A549 (cell line): ENCODE data around the gene CARMIL3. TPM values are rescaled to one million over a fixed set of nuclear protein-coding genes. Genes with fewer than 3 reads are reported as not detected.
A peak's percentile ranks its signal among the peaks of the same experiment; 100 is the strongest.

Experiments
- ATAC-seq, 2 experiments: fragments of 200-7000 bp in 1 of 2; fragments of >200 bp in 1 of 2; cut with Nextera tagmentation in 1 of 2; cut with Tn5 transposase in 1 of 2; 3 replicates each; pipeline versions ENCODE4 v1.8.0 to v1.9.1; 2018 to 2020; ENCODE audit warnings: mild to moderate bottlenecking in 1 of 2, moderate library complexity in 1 of 2
- CTCF ChIA-PET: fragments of 300-600 bp; sonication (Branson Sonifier 250); formaldehyde crosslinking; extraction: SDS; loops from one replicate; lab custom pipeline; 2021; ENCODE audit warnings: antibody characterized with exemption, inconsistent platforms; lab: Yijun Ruan, JAX
- POLR2A ChIA-PET: fragments of 350-600 bp; formaldehyde crosslinking; extraction: SDS; loops from one replicate; lab custom pipeline; 2021; ENCODE audit warnings: antibody characterized with exemption, inconsistent platforms; lab: Yijun Ruan, JAX
- DNase-seq, 2 experiments: peaks; one replicate each; pipeline versions ENCODE4 v3.0.0 to v3.0.0-alpha.2; 2011 to 2016; ENCODE audit warnings: low read depth in 1 of 2, low spot score in 1 of 2
- FAIRE-seq: peaks from 2 replicates; lab custom pipeline; 2011; peaks lifted over from hg19 to GRCh38; lab: Jason Lieb, UNC
- H3K27ac ChIP-seq, 2 experiments: fragments of >200 bp; sonication (Bioruptor Twin); formaldehyde crosslinking; 3 replicates each; pipeline ENCODE4 v1.5.1; 2016 to 2017
- H3K4me1 ChIP-seq: fragments of >200 bp; sonication (Bioruptor Twin); formaldehyde crosslinking; 3 replicates; pipeline ENCODE4 v1.6.1; 2016
- H3K4me2 ChIP-seq: fragments of >200 bp; sonication (Bioruptor Twin); formaldehyde crosslinking; 3 replicates; pipeline ENCODE4 v1.6.1; 2016
- H3K4me3 ChIP-seq: fragments of >200 bp; sonication (Bioruptor Twin); formaldehyde crosslinking; 3 replicates; pipeline ENCODE4 v1.5.1; 2016
- H3K9me3 ChIP-seq: fragments of >200 bp; sonication (Bioruptor Twin); formaldehyde crosslinking; 3 replicates; pipeline ENCODE4 v1.6.1; 2016
- EP300 ChIP-seq, 2 experiments: fragments of >200 bp; sonication (Bioruptor Twin); formaldehyde crosslinking; IDR thresholded peaks; 2 replicates in 1 of 2; 3 replicates in 1 of 2; pipeline ENCODE4 v1.6.1; 2016 to 2017
- HOXA7 ChIP-seq: fragments of 250-450 bp; sonication (Bioruptor Pico); IDR thresholded peaks from 2 replicates; pipeline ENCODE4 v1.5.0; 2020; ENCODE audit warnings: mild to moderate bottlenecking, moderate library complexity
- HOXB13 ChIP-seq: fragments of 250-450 bp; sonication (Bioruptor Pico); IDR thresholded peaks from 2 replicates; pipeline ENCODE4 v1.5.0; 2020; ENCODE audit warnings: low read depth, mild to moderate bottlenecking, moderate library complexity
- MAZ ChIP-seq: fragments of 150-350 bp; IDR thresholded peaks from 2 replicates; pipeline ENCODE4 v1.6.1; 2014; ENCODE audit warnings: antibody characterized with exemption, low read depth, low read length, borderline replicate concordance
- POLR2AphosphoS2 ChIP-seq: conservative IDR thresholded peaks from 2 replicates; pipeline ENCODE4 v1.6.1; 2012; ENCODE audit warnings: low read length, improper control_type of control experiment, inconsistent platforms
- RAD21 ChIP-seq, 2 experiments: fragments of >200 bp in 1 of 2; sonication (Bioruptor Twin) in 1 of 2; formaldehyde crosslinking in 1 of 2; IDR thresholded peaks in 1 of 2; conservative IDR thresholded peaks in 1 of 2; 2 replicates in 1 of 2; 3 replicates in 1 of 2; pipeline ENCODE4 v1.6.1; 2012 to 2018; ENCODE audit warnings: inconsistent platforms in 1 of 2
- ZFP36 ChIP-seq: fragments of 450-650 bp; IDR thresholded peaks from 2 replicates; pipeline ENCODE4 v1.6.1; 2014; ENCODE audit warnings: borderline replicate concordance; ENCODE audit not compliant: partially characterized antibody
- ZNF302 ChIP-seq: fragments of 250-450 bp; sonication (Bioruptor Pico); IDR thresholded peaks from 2 replicates; pipeline ENCODE4 v1.9.0; 2021; ENCODE audit warnings: inconsistent platforms, mild to moderate bottlenecking, moderate library complexity
- ZSCAN20 ChIP-seq: fragments of 250-450 bp; sonication (Bioruptor Pico); IDR thresholded peaks from 2 replicates; pipeline ENCODE4 v1.8.0; 2022; ENCODE audit warnings: mild to moderate bottlenecking, moderate library complexity
- WGBS: methylation state at CpG from one replicate; pipeline ENCODE4 v1.1.6; 2017; ENCODE audit errors: missing lambda C conversion rate; 5-methylcytosine and 5-hydroxymethylcytosine counted together
- polyA minus RNA-seq: library from RNA; depleted of rRNA, polyadenylated mRNA; stranded (reverse); fragments of >200 nt; gene quantifications from 2 replicates; pipeline ENCODE4 v1.2.3, GENCODE V29; 2011; rRNA and poly(A)+ RNA removed
- polyA plus RNA-seq, 4 experiments: library from polyadenylated mRNA; depleted of rRNA in 3 of 4; stranded (reverse); fragments of >200 nt; fragmentation: RNase III in 1 of 4; extraction: RNeasy Plus Mini Kit Qiagen cat#74134 plus additional on column Dnase treatment in 1 of 4; gene quantifications; 2 replicates in 3 of 4; 3 replicates in 1 of 4; pipeline ENCODE4 v1.2.3, GENCODE V29; 2011 to 2017
- TF ChIP-seq, protein P1 (sequence below): fragments of 250-450 bp; sonication (Bioruptor Pico); IDR thresholded peaks from 2 replicates; pipeline ENCODE4 v1.5.0; 2020; ENCODE audit warnings: low read depth, mild to moderate bottlenecking, moderate library complexity
- TF ChIP-seq, protein P2 (sequence below): fragments of >200 bp; sonication (Bioruptor Twin); formaldehyde crosslinking; IDR thresholded peaks from 3 replicates; pipeline ENCODE4 v1.5.1; 2016
- TF ChIP-seq, protein P3 (sequence below): fragments of >200 bp; sonication (Bioruptor Twin); formaldehyde crosslinking; IDR thresholded peaks from 3 replicates; pipeline ENCODE4 v1.6.1; 2016
- TF ChIP-seq, protein P4 (sequence below): fragments of 200-600 bp; sonication (generic); IDR thresholded peaks from 2 replicates; pipeline ENCODE4 v1.6.1; 2016; ENCODE audit warnings: antibody characterized with exemption, mild to moderate bottlenecking, moderate library complexity
- TF ChIP-seq, protein P5 (sequence below): IDR thresholded peaks from 2 replicates; pipeline ENCODE4 v1.6.1; 2012
- TF ChIP-seq, protein P6 (sequence below): IDR thresholded peaks from 2 replicates; pipeline ENCODE4 v1.6.1; 2012
- TF ChIP-seq, protein P7 (sequence below): fragments of 450-650 bp; IDR thresholded peaks from 2 replicates; pipeline ENCODE4 v1.6.1; 2014; ENCODE audit warnings: antibody characterized with exemption
- TF ChIP-seq, protein P8 (sequence below): fragments of 250-450 bp; sonication (Bioruptor Pico); IDR thresholded peaks from 2 replicates; pipeline ENCODE4 v1.5.0; 2021; ENCODE audit warnings: mild to moderate bottlenecking, moderate library complexity, borderline replicate concordance

Gene CARMIL3, protein sequence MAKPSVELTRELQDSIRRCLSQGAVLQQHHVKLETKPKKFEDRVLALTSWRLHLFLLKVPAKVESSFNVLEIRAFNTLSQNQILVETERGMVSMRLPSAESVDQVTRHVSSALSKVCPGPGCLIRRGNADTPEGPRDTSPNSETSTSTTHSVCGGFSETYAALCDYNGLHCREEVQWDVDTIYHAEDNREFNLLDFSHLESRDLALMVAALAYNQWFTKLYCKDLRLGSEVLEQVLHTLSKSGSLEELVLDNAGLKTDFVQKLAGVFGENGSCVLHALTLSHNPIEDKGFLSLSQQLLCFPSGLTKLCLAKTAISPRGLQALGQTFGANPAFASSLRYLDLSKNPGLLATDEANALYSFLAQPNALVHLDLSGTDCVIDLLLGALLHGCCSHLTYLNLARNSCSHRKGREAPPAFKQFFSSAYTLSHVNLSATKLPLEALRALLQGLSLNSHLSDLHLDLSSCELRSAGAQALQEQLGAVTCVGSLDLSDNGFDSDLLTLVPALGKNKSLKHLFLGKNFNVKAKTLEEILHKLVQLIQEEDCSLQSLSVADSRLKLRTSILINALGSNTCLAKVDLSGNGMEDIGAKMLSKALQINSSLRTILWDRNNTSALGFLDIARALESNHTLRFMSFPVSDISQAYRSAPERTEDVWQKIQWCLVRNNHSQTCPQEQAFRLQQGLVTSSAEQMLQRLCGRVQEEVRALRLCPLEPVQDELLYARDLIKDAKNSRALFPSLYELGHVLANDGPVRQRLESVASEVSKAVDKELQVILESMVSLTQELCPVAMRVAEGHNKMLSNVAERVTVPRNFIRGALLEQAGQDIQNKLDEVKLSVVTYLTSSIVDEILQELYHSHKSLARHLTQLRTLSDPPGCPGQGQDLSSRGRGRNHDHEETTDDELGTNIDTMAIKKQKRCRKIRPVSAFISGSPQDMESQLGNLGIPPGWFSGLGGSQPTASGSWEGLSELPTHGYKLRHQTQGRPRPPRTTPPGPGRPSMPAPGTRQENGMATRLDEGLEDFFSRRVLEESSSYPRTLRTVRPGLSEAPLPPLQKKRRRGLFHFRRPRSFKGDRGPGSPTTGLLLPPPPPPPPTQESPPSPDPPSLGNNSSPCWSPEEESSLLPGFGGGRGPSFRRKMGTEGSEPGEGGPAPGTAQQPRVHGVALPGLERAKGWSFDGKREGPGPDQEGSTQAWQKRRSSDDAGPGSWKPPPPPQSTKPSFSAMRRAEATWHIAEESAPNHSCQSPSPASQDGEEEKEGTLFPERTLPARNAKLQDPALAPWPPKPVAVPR (N-terminal part only)
- 0.45 and 0.79 TPM in 2 replicates for polyA plus RNA-seq (2011; rRNA removed)
- polyA plus RNA-seq (2012; cell fraction: cytosol; rRNA removed) = 0.62 and 0.79 TPM in 2 replicates
- 3.9 and 5.3 TPM in 2 replicates for polyA plus RNA-seq (2012; cell fraction: nucleus; rRNA removed)
- 0.60 to 0.98 TPM (median 0.94 TPM) in 3 replicates for polyA plus RNA-seq (2017; fragmentation: RNase III; extraction: RNeasy Plus Mini Kit Qiagen cat#74134 plus additional on column Dnase treatment)
- 0.74 and 0.83 TPM in 2 replicates for polyA minus RNA-seq

DNA sequence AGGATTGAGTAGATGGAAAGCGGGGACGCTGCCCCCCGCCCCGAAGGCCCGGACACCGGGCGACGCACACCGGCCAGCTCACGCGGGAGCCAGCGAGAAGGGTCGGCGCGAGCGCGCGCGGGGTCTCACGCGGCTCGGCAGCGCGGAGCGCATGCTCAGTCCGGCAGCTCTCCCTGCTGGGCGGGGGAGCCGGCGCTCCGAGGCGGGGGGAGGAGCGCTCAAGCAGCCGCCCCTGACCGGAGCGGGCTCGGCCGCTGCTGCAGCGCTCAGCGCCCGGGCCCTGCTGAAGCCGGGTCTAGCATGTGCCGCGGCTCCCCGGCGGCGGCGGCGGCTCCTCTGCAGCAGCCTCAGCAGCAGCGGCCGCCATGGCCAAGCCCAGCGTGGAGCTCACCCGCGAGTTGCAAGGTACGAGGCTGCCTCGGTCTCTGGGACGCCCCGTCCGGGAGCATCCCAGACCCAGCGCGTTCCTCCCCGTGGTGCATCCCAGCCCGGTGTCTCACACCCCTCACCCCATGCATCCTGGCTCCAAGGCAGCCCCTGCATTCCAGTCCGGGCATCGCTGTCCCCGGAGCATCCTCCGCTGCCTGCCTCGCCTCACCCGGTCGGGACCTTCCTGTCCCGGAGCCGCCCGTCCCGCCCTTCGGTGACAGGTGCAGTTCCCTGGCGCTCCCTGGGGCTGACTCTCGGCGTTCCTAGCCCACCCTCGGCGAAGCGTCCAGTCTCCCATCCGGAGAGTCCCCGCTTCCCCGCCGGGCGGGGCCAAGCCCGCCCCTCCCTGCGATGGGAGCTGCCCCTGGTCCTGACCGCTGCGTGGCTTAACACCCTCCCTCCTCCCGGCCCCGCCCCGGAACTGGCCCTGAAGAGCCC lies at the start of gene CARMIL3:
TSS of gene CARMIL3 (plus strand) at position 221 of the 867 bp plus-strand sequence. CDS start at position 366, 145 bp downstream.
- Histone ChIP-seq H3K9me3 (no peaks in the 10 kb centered on the region), H3K4me1 (peaks cover 10% of the 10 kb centered on the region; the same call in 2 of the 3 replicates), H3K4me3 (peak within 1 kb of the TSS; percentile 75), H3K4me2 (peak within 1 kb of the TSS; percentile 91), H3K27ac (peak within 1 kb of the TSS; percentile 84 to 88)
- ATAC-seq (peak; percentile 83 to 90), DNase-seq (peak; percentile 35 to 62), FAIRE-seq (no peak)
- ChIA-PET POLR2A (interaction anchor here (1.1 to 1.9 kb wide), 3 partner anchors 42 to 94 kb away, joined by 3 to 13 read pairs (median 10); partner anchors contain the start of genes DCAF11, NRL, PCK2 and PSME2), CTCF (interaction anchor here (0.6 to 1.9 kb wide), 12 partner anchors 9 to 108 kb away, joined by 3 to 7 read pairs (median 3); no protein-coding TSS in a partner anchor)
- WGBS = 4% methylated on average over 36 of the region's 92 CpGs
- no peak for TF ChIP-seq ZSCAN20 (CRISPR knock-in tag)
- TF ChIP-seq, protein P1, sequence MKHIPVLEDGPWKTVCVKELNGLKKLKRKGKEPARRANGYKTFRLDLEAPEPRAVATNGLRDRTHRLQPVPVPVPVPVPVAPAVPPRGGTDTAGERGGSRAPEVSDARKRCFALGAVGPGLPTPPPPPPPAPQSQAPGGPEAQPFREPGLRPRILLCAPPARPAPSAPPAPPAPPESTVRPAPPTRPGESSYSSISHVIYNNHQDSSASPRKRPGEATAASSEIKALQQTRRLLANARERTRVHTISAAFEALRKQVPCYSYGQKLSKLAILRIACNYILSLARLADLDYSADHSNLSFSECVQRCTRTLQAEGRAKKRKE (CRISPR knock-in tag) = no peak
- TF ChIP-seq ZNF302 (CRISPR knock-in tag) = no peak
- no peak for TF ChIP-seq HOXA7 (CRISPR knock-in tag)
- TF ChIP-seq, protein P2, sequence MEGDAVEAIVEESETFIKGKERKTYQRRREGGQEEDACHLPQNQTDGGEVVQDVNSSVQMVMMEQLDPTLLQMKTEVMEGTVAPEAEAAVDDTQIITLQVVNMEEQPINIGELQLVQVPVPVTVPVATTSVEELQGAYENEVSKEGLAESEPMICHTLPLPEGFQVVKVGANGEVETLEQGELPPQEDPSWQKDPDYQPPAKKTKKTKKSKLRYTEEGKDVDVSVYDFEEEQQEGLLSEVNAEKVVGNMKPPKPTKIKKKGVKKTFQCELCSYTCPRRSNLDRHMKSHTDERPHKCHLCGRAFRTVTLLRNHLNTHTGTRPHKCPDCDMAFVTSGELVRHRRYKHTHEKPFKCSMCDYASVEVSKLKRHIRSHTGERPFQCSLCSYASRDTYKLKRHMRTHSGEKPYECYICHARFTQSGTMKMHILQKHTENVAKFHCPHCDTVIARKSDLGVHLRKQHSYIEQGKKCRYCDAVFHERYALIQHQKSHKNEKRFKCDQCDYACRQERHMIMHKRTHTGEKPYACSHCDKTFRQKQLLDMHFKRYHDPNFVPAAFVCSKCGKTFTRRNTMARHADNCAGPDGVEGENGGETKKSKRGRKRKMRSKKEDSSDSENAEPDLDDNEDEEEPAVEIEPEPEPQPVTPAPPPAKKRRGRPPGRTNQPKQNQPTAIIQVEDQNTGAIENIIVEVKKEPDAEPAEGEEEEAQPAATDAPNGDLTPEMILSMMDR = no peak
- TF ChIP-seq, protein P3, sequence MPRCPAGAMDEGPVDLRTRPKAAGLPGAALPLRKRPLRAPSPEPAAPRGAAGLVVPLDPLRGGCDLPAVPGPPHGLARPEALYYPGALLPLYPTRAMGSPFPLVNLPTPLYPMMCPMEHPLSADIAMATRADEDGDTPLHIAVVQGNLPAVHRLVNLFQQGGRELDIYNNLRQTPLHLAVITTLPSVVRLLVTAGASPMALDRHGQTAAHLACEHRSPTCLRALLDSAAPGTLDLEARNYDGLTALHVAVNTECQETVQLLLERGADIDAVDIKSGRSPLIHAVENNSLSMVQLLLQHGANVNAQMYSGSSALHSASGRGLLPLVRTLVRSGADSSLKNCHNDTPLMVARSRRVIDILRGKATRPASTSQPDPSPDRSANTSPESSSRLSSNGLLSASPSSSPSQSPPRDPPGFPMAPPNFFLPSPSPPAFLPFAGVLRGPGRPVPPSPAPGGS = no peak
- no peak for TF ChIP-seq RAD21 (conservative IDR thresholded peaks at IDR 0.05 in 1 of 2, IDR thresholded peaks at IDR 0.05 in 1 of 2)
- no peak for TF ChIP-seq ZFP36
- TF ChIP-seq POLR2AphosphoS2 = no peak
- no peak for TF ChIP-seq MAZ
- TF ChIP-seq, protein P4, sequence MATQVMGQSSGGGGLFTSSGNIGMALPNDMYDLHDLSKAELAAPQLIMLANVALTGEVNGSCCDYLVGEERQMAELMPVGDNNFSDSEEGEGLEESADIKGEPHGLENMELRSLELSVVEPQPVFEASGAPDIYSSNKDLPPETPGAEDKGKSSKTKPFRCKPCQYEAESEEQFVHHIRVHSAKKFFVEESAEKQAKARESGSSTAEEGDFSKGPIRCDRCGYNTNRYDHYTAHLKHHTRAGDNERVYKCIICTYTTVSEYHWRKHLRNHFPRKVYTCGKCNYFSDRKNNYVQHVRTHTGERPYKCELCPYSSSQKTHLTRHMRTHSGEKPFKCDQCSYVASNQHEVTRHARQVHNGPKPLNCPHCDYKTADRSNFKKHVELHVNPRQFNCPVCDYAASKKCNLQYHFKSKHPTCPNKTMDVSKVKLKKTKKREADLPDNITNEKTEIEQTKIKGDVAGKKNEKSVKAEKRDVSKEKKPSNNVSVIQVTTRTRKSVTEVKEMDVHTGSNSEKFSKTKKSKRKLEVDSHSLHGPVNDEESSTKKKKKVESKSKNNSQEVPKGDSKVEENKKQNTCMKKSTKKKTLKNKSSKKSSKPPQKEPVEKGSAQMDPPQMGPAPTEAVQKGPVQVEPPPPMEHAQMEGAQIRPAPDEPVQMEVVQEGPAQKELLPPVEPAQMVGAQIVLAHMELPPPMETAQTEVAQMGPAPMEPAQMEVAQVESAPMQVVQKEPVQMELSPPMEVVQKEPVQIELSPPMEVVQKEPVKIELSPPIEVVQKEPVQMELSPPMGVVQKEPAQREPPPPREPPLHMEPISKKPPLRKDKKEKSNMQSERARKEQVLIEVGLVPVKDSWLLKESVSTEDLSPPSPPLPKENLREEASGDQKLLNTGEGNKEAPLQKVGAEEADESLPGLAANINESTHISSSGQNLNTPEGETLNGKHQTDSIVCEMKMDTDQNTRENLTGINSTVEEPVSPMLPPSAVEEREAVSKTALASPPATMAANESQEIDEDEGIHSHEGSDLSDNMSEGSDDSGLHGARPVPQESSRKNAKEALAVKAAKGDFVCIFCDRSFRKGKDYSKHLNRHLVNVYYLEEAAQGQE = peak; percentile 92
- TF ChIP-seq, protein P5, sequence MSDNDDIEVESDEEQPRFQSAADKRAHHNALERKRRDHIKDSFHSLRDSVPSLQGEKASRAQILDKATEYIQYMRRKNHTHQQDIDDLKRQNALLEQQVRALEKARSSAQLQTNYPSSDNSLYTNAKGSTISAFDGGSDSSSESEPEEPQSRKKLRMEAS = no peak; the same call in 1 of the 2 replicates
- TF ChIP-seq, protein P6, sequence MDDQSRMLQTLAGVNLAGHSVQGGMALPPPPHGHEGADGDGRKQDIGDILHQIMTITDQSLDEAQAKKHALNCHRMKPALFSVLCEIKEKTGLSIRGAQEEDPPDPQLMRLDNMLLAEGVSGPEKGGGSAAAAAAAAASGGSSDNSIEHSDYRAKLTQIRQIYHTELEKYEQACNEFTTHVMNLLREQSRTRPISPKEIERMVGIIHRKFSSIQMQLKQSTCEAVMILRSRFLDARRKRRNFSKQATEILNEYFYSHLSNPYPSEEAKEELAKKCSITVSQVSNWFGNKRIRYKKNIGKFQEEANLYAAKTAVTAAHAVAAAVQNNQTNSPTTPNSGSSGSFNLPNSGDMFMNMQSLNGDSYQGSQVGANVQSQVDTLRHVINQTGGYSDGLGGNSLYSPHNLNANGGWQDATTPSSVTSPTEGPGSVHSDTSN = no peak
- TF ChIP-seq EP300 (IDR thresholded peaks at IDR 0.05) = no peak
- TF ChIP-seq, protein P7, sequence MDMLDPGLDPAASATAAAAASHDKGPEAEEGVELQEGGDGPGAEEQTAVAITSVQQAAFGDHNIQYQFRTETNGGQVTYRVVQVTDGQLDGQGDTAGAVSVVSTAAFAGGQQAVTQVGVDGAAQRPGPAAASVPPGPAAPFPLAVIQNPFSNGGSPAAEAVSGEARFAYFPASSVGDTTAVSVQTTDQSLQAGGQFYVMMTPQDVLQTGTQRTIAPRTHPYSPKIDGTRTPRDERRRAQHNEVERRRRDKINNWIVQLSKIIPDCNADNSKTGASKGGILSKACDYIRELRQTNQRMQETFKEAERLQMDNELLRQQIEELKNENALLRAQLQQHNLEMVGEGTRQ = no peak
- TF ChIP-seq HOXB13 (CRISPR knock-in tag) = no peak
- TF ChIP-seq, protein P8, sequence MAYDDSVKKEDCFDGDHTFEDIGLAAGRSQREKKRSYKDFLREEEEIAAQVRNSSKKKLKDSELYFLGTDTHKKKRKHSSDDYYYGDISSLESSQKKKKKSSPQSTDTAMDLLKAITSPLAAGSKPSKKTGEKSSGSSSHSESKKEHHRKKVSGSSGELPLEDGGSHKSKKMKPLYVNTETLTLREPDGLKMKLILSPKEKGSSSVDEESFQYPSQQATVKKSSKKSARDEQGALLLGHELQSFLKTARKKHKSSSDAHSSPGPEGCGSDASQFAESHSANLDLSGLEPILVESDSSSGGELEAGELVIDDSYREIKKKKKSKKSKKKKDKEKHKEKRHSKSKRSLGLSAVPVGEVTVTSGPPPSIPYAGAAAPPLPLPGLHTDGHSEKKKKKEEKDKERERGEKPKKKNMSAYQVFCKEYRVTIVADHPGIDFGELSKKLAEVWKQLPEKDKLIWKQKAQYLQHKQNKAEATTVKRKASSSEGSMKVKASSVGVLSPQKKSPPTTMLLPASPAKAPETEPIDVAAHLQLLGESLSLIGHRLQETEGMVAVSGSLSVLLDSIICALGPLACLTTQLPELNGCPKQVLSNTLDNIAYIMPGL (CRISPR knock-in tag) = no peak
